HG03135 (cell line): ENCODE data around the gene MOV10L1.

Source experiments
- ATAC-seq: cut with Tn5 transposase; IDR thresholded peaks from one replicate; pipeline ENCODE4 v1.9.1; 2021; ENCODE audit warnings: mild to moderate bottlenecking, moderate library complexity; ENCODE audit not compliant: unreplicated experiment

Gene MOV10L1

DNA sequence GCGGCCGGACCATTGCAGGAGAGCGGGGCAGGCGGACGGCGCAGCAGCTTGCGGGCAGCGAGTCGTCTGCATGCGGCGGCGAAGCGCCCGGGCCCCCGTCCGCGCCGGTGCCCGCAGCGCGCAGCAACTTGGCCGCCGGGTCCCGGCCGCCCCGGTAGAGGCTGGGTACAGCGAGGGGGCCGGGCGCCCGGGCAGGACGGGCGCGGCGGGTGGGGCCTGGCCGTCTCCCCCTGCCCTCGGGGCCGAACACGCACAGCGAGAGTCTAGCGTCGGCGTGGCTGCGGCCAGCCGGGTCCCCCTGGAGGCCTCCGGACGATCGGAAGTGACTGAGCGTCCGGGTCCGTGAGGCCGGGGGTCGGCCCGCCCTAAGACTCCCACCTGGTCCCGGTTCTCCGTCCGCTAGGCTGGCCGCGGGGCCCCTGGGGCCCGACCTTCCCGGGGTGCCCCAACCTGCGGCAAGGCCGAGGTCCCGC, 95.1 kb downstream of the MOV10L1 start:
- no peak for ATAC-seq

DNA sequence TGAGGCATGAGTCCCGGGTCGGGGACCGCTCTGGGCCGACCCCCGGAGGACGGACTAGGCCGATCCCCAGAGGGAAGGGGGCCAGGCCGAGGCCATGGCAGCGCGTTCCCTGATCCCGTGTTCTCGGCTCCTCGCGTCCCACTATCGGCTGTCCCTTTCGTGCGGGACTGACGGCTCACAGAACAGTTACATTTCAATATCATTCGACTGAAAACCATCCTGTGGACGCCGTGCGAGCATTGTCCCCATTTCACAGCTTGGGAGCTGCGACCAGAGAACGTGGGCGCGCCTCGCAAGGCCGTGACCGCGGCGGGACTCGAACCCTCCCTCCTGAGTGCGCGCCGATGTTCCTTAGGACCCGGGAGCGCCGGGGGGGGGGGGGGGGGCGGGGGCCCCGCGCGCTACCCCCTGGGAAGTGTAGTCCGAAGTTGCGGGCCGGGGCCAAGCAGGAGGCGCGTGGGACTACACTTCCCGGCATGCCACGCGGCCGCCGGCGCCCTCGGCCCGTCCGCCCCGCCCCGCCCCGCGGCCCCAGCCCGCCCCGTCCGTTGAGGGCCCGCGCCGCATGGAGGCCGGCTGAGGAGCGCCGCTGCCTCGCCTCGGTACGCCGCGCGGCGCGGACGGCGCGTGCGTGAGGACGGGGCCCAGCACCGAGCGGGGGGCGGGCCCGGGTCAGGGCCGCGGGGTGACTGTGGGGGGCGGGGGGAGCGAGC, 95.7 kb downstream of the MOV10L1 start, which contains the start of gene TRABD:
Gene TRABD (plus strand): TSS at position 539 of the 713 bp plus-strand sequence. CDS start 7,148 bp downstream, outside the sequence.
- peak; percentile 44 for ATAC-seq

DNA sequence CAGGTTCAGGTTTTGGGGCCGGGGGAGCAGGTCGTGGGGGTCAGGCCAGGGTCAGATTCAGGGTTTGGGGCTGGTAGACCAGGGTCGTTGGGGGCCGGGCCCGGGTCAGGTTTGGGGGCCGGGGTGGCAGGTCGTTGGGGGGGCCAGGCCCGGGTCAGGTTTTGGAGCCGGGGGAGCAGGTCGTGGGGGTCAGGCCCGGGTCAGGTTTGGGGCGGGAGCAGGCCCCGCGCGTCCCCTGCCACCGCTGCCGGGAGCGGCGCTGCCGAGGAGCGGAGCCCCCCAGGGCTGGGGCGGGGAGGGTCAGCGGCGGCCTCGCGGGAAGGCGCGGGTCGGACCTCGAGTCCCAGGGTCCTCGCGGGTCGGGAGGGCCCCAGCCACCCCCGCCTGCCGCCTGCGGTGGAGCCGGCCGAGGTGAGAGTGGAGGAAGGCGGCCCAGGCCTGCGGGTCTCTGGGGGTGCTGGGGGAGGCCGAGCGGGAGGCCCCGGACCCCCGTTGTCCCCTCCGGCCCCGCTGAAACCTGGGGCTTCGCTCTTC, 96.4 kb downstream of the MOV10L1 start:
- no peak for ATAC-seq

DNA sequence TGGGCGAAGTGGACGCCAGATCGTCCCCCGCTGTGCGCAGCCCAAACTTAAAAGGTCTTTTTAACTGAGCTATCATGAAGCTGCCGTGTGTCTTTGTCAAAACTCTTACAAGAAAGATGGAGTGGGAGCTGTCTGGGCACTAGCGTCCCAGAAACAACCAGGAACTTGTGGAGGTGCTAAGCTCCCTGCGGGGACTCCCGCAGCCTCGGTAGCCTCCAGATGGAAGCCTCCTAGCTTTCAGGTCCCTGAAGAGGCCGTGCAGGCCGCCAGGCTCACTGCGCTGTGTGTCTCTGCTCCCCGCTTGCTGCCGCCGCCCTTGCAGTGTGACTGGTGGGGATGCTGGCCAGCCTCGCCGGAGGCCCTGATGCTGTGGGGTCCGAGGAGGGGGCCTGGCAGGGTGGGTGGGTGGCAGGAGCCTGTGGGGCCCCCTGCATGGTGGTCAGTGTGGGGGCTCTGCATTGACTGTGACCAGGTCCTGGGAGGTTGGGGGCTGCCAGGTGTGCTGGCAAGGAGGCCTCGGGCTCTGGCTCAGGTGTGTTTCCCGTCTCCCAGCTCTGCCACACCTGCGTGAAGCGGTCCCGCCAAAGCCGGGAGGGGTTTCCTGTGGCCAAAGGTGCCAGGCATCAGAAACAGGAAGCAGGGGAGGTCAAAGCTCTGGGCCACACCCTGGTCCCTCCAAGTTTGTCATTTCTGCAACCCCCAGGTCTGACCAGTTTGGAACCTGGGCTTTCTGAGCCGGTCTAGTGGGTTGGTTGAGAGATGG, 97.1 kb downstream of the MOV10L1 start:
- no peak for ATAC-seq

DNA sequence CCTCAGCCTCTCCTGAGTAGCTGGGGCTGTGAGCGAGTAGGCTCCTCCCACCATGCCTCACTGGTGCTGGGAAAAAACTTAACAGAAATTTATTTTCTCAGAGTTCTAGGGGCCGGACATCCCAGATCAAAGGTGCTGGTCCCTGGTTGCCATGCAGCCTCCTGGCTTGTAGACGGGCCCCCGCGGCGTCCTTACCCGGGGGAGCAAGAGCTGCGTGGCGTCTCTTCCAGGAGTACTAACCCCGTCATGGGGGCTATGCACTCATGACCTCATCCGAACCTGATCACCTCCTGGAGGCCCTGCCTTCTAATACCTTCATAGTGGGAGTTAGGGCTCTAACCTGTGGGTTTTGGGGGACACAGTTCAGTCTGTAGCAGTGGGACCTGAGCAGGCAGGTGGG, 98.5 kb downstream of the MOV10L1 start:
- ATAC-seq: no peak

DNA sequence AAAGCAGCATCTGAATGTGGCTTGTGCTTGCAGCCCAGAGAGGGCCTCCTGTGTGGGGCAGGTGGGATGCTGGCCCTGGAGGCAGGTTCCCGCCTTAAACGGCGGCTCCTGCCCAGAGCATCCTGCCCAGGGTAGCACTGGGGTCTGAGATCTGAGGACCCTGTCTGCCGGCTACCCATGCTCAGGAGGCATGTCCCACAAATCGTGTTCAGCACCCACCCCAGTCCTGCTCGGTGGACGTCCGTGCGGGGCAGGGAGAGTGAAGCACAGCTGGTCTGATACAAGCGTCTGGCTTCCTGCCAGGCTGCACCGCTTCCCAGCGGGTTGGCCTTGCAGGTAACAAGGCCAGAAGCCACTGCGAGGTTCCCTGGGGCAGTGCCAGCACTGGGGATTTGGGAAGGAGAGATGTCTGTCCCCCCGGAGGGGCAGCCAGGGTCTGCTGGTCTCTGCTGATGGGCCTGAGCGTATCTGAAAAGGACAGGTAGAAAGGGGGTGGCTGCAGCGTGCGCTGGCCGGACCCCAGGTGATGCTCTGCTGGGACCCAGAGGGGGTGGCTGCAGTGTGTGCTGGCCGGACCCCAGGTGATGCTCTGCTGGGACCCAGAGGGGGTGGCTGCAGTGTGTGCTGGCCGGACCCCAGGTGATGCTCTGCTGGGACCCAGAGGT, 99.5 kb downstream of the MOV10L1 start:
- no peak for ATAC-seq

DNA sequence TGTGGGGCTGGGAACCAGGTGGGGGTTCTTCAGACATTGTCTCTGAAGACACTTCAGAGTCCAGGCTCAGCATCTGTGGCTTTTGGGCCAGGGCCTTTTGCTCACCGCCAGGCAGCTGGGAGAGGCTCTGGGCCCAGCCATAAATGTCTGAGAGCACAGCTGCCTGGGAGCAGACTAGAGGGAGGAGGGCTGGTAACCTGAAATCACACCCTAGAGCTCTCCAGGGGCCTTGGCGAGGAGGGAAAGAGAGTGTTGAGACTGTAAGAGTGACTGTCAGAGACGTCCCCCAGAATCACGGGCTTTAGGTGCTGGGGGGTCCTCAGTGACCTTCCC, 100.0 kb downstream of the MOV10L1 start:
- ATAC-seq: no peak

DNA sequence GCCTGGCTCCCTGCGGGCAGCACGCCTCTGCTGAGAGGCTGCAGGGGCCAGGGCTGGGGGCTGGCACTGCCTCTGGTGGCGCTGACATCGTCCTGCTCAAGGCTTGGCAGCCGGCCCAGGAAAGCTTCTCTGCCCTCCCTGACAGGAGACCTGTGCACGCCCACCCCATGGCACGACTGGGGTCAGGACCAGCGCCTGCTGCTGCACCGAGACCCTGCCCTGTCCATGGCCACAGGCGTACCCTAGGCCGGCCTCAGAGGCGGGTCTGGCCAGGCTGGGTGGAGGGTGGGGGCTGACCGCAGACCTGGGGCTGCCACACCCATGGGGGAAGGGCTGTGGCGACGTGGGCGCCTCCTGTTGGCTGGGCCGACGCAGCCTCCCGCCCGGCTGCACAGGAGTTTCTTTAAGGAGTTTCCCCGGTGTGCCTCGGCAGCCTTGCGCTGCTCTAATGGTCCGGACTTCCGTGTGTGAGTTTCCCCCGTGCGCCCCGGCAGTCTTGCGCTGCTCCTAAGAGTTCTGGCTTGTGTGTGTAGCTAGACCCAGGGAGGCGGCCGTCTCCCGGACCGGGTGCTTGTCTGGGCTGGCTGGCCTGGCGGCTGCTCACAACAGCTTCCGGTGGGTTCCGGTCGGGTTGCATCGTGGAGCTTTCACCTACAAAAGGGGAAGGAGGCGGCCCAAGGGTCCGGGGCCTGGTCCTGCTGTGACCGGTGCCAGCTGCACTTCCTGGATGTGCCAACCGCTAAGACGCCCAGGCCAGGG, 100.6 kb downstream of the MOV10L1 start:
- peak; percentile 46 for ATAC-seq

DNA sequence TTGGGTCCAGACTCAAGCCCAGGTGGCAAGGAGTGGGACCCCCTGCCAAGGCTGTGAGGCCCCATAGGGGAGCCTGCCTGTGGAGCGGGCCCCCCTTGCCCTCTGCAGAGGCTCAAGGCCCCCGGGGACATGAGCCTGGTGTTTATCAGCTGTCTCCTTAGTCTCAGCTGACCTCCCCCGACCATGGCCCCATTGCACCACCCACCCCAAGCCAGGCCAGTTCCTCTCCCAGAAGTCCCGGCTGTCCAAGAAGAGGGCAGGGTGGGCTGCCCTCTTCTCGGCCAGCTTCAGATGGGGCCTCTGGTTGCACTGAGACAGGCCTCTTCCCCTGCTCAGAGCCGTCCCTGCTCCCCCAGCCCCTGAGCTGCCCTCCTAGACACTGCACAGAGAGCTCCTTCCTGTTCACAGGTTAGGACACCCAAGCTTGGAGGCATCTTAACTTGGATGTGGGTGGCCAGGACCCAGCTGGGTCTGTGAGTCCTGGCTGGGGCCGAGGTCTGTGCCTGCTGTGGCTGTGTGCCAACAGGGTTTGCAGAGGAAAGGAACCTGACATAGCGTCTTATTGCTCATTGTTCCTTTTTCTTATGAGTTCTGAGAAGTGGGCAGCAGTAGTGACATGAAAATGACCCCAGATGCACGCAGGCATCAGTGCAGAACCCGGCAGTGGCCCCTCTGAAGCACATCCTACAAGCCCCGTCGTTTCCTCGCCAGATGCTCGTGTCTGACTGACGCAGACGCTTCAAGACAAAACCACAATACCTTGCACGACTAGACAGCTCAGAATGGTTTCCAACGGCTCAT, 101.3 kb downstream of the MOV10L1 start:
- ATAC-seq: peak; percentile 35

DNA sequence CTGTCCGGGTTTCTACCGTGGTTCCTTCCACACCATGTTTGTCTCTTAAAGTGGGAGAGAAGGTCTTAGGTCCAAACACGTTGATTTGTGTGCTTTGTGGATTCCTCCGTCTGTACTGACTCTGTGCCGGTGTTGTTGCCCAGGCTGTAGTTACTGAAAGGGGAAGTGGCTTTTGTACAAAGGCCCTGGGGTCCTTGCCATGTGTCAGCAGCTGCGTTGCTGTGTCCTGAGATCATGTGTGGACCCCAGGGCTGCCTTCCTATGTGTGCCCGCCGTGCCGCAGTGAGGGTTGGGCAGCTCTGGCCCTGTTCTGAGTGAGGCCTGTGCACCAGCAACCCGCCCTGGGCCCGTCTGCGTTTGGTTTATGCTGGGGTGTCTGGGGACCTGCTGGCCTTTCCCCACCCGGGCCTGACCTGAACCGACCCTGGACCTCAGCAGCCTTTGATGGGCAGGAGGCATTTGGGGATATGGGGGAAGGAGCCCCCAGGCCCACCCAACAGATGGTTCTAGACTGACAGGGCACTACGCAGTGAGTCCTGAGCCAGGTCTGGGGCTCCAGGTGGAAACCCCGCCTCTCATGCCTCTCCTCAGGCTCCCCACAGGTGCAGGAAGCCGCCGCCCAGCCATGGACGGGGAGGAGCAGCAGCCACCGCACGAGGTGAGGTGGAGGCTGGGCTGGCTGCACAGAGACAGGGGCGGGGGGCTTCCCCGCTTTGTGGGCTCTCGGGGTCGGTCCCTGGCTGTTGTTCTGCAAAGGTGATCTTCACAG, 102.8 kb downstream of the MOV10L1 start:
- no peak for ATAC-seq

DNA sequence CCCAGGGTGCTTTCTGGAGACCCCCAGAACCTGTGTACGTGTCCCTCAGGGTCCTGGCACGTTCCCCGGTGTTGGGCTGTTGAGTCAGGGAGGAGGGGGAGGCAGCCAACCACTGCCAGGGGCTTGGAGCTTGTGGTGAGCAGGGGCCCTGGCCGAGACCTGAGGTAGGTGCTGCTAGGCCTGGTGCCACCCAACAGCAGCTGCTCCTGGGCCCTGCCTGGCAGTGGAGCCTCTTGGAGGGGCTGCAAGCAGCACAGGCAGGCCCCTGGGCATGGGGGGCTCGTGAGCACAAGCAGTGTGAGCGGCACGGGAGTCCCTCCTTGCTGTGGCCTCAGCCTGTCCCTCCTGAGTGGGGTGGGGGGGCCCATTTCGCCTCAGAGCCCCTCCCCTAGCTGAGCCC, 103.8 kb downstream of the MOV10L1 start:
- ATAC-seq: no peak

DNA sequence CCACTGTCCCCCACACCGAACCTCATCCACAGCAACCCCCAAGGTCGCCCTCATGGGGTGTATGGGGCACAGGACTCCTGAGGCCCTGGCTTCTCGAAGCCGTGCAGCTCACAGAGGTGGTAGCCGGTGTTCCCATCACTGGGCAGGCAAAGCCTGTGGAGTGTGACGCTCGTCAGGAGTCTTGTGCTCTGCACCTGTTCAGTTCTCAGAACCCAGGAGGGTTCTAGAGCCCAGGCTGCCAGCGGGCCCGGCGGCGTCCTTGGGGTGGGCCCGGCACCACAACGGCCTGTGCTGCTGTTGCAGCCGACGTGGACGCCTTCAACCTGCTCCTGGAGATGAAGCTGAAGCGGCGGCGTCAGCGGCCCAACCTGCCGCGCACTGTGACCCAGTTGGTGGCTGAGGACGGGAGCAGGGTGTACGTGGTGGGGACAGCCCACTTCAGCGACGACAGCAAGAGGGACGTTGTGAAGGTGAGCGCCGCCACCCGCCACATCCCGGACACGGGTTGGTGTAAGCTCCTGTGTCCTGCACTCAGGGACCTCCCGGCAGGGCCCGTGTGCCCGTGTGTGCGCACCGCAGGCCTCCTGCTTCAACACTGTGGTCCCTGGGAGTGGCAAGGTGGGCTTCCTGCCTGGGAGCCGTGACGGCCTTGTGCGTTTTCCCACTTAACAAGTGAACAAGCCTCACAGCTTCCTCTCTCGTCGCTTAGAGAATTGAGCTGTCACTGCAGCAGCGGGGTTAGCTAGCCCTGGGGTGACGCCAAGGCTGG, 104.4 kb downstream of the MOV10L1 start:
- no peak for ATAC-seq

DNA sequence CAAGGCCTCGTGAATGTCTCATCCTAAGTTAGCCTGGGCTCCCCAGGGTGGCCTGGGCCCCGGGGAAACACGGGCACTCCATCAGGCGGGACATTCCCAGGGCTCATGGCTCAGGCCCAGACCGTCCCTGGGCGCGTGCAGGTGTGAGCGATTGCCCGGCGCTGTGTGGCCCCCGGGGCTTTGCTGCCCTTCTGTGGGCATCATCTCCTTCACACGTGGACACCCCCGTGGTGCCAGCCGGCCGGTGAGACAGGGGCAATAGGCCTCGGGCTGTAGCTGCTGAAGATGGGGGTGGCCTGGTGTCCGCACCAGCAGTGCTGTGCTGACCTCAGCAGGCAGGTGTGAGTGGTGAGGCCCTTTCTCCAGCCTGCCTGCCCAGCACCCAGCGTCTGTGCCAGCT, 106.5 kb downstream of the MOV10L1 start:
- ATAC-seq: no peak

DNA sequence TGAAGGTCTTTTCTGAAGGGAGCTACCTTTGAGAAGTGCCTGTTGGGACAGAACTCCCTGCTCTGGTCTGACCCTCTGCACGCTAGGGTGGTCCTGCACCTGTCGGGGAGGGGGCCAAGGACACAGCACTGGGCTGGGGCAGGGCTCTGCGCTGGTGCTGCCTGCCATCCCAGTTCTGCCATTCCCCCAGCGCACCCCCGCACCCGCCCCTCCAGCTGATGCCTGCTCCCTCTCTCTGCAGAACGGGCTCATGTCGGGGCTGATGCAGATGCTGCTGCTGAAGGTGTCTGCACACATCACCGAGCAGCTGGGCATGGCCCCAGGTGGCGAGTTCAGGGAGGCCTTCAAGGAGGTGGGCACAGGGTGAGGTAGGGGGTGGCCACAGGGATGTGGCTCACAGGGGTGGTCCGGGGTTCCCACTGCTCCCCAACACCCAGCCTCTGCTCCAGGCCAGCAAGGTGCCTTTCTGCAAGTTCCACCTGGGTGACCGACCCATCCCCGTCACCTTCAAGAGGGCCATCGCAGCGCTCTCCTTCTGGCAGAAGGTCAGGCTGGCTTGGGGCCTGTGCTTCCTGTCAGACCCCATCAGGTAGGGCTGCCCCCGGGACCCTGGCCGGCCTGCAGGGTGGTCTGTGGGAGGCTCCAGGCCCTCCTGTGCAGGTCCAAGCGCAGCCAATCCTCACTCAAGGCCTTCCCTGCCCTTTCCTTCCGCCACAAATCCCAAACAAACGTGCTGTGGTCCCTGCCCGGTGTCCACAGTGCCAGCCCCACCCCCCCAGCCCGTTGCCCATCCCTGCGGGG, 107.4 kb downstream of the MOV10L1 start:
- no peak for ATAC-seq

DNA sequence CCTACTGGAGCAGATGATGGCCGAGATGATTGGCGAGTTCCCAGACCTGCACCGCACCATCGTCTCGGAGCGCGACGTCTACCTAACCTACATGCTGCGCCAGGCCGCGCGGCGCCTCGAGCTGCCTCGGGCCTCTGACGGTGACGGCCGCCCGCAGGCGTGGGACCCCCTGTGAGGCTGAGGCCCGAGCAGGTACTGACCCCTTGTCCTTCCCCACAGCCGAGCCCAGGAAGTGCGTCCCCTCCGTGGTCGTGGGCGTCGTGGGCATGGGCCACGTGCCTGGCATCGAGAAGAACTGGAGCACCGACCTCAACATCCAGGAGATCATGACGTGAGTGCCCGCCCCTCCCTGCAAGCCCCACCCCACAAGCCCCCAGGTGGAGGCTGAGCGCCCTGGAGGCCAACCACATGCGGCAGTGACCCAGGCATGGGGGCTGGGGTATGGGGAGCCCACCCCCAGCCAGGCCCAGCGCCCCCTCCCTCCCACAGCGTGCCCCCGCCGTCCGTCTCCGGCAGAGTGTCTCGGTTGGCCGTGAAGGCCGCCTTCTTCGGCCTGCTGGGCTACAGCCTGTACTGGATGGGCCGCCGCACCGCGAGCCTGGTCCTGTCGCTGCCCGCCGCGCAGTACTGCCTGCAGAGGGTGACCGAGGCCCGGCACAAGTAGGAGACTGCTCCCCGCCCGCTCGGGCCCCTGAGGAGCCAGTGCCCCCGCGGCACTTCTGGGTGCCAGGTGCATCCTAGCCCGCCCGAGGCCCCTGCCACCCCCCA, 108.2 kb downstream of the MOV10L1 start:
- no peak for ATAC-seq

DNA sequence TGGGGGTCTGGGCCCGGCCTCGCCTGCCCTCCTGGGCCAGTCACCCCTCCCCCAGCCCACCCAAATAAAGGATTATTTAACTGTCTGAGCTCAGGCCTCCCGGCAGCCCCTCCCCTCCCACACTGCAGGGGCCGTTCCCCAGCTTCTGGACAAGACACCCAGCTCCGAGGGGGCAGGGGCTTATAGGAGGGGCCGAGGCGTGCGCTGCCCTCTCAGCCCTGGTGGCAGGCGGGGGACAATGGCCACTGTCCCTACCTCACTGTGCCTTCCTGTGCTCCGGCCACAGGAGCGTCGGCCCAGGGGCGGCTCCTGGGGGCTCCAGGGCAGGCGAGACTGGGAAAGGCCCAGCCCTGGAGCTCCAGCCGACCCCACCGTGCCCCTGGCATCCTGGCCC, 108.8 kb downstream of the MOV10L1 start:
- ATAC-seq: no peak

DNA sequence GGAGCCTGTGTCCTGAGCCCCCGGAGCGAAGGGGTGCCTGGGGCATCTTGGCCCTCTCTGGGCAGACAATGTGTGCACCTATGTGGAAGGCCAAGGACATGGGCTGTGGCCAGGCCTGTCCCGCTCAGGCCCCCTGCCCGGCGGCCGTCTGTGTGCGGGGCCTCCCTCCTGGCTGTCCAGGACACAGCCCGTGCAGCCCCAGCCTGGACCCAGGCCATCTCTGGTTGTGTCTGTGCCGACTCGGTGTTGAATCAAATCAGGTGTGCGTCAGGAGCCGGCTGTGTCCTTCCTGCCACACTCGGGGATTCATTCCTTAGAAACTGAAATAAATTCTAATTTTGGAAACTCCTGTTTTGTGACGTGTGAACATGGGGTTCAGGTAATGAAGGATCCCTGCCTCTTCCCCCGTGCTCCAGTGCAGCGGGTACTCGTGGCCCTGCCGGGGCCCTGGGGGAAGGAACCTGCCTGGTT, 109.5 kb downstream of the MOV10L1 start:
- ATAC-seq: no peak
